Fibroblast of pulmonary artery (primary cell): Measurements from ENCODE around the gene NUP210.

Experiments
- DNase-seq: peaks from one replicate; pipeline ENCODE4 v3.0.0-alpha.2; 2010; ENCODE audit warnings: low read depth
- H3K4me3 ChIP-seq: replicated peaks from 2 replicates; pipeline ENCODE4 v1.5.1; 2011; ENCODE audit warnings: low read depth, mild to moderate bottlenecking, control low read depth, low read length, moderate library complexity
- CTCF ChIP-seq: IDR thresholded peaks from 2 replicates; pipeline ENCODE4 v1.5.1; 2011; ENCODE audit warnings: mild to moderate bottlenecking, control low read depth, low read length, inconsistent platforms; ENCODE audit errors: missing control alignments

The NUP210 gene

GRCh38 chr3:13408890-13409289 lies 11.2 kb downstream of the NUP210 start:
- DNase-seq: no peak
- no peak overlapping the region for H3K4me3 ChIP-seq
- TF ChIP-seq CTCF: no peak

DNA sequence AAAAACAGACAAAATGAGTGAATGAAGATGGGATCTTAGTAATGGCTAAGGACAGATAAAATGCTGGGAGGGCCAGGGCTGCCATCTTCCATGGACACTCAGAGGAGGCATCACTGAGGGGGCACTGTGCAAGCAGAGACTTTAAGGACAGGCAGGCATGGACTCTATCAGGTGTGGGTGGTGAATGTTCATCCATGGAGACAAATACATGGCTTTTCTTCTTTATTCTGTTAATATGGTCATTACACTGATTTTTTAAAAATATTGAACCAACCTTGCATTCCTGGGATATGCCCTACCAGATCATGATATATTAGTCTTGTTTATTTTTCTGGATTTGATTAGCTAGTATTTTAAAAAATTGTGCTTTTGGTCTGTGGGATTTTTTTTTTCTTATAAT lies 12.2 kb downstream of the NUP210 start:
- no peak overlapping the region for H3K4me3 ChIP-seq
- no peak for DNase-seq
- TF ChIP-seq CTCF: no peak

DNA sequence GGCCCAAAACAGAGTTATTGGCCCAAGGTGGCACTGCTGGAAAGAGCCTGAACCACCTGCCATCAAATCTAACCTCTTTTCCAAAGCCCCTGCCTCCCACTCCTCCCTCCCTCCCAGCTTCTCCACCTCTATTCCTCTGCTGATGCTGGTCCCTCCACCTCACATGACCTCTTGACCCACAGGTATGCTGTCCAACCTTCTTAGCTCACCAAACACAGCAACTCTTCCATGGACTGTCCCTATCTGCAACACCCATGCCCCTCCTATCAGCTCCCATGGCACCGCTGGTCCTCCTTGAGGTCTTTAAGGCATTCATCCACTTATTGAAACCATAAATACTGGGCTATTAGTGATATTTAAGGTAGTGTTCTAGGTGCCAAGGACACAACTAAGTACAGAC lies 12.6 kb downstream of the NUP210 start:
- no peak overlapping the region for H3K4me3 ChIP-seq
- no peak for DNase-seq
- no peak for TF ChIP-seq CTCF

GRCh38 chr3:13406190-13406589 lies 13.9 kb downstream of the NUP210 start:
- no peak overlapping the region for H3K4me3 ChIP-seq
- no peak for DNase-seq
- TF ChIP-seq CTCF: no peak

DNA sequence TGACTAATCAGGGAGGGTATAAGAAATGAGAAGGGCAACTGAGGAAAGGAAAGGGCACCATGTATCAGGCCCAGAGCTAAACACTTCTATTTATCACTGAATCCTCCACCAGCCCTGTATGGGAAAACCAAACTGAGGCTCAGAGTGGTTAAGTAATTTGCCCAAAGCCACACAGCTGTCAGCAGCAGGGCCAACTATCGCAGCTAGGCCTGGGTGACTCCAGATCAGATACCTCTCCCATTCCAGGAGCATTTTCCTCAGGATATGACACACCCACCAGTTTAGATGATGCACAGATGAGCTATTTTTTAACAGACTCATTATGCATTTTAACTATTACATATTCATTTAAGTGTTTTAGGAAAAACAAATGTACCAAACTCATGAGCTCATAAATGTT lies 14.5 kb downstream of the NUP210 start:
- no peak overlapping the region for H3K4me3 ChIP-seq
- DNase-seq: no peak
- no peak for TF ChIP-seq CTCF

DNA sequence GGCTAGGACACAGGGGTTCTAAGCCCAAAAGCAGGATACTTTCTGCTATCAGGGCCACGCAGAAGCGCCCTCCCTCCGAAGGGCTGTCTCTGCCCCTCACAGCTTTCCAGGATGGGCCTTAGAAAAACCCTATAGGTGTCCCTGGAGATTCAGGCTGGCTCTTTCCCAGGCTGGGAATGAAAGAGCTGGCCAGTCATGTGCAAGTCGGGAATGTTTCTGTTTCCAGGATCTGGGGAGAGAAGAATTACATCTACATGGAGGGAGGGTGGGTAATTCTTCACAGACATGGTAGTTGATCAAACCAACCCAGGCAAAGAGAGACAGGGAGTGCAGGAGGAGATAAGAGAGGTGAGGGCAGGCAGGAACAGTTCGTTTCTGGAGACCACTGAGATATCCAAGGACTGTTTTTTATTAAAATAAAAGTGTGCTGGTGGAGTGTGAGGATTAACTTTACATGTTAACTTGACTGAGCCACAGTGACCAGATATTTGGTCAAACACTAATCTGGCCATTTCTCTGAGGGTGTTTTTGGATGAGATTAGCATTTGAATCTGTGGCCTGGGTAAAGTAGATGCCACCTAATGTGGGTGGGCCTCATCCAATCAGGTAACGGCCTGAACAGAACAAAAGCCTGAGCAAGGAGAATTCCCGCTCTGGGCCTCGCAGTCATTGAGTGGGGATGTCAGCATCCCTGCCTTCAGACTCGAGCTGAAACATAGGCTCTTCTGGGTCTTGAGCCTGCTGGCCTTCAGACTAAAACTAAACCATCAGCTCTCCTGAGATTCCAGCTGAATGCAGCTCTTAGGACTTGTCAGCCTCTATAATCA lies 15.3 kb downstream of the NUP210 start:
- no peak for DNase-seq
- no peak overlapping the region for H3K4me3 ChIP-seq
- no peak for TF ChIP-seq CTCF

- DNase-seq: no peak
- H3K4me3 ChIP-seq: no peak overlapping the region
- TF ChIP-seq CTCF: no peak
These were observed 16.3 kb downstream of the NUP210 start for GRCh38 chr3:13403847-13404246.
